Measurements from ENCODE around the gene ZNF540.
A peak's percentile ranks its signal among the peaks of the same experiment; 100 is the strongest.

ZNF540 gene

DNA sequence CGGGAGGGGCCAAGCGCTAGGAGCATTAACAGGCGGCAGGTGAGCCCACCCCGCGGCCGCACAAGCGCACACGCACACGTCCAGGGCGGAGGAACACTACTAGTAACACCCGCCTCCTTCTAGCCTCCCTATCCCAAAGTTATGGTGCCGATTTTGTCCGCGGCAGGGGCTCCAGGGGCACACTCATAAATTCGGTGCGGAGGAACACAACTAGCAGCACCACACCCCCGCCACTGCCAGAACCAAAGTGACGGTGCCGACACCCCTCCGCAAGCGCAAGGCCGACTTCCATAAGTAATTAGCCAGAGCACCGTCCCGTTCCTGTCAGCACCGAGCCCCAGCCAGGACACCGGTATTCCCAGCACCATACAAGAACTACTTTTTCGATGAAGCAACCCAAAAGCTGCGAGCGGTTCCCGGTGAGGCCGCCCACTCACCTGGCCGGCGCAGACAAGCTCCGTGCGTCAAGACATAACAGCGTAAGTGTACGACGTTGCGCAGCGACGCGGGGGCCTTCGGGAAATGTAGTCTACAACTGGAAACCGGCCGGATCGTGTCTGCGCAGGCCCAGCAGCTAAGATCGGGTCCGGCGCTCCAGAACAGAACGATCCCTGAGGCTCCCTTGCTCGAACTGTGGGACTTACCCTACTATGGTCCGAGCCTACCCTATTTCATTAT is at the start of gene ZNF540, which contains the start of gene ZNF571:
Gene ZNF540 (plus strand): TSS at position 573 of the 678 bp plus-strand sequence. CDS start 3,572 bp downstream, outside the sequence.
Gene ZNF571 (minus strand): TSS at position 489 of the 678 bp plus-strand sequence. CDS start 8,116 bp downstream, outside the sequence.
- H3K27ac ChIP-seq: no peak within 1 kb of the TSS
- no peaks in the 10 kb centered on the region for H3K36me3 ChIP-seq (ENCODE audit: insufficient read depth, low read length)
- TF ChIP-seq FOXP2 (optimal IDR thresholded peaks at IDR 0.05; ENCODE audit: control extremely low read depth, extremely low read length, insufficient read depth) (no peak), POLR2AphosphoS5 (IDR thresholded peaks at IDR 0.05; ENCODE audit: borderline replicate concordance, low read depth, low read length) (peak; percentile 84)
- 0 out of 2 replicates have a peak, but pooled peaks cover under 1% of the 10 kb centered on the region for H3K9me3 ChIP-seq (ENCODE audit: low read depth, low read length)
- peak within 1 kb of the TSS; percentile 73 for H3K9ac ChIP-seq (ENCODE audit: insufficient read length)
- peak; percentile 52 for DNase-seq (ENCODE audit: low read depth, low spot score)
- H3K4me3 ChIP-seq: peak within 1 kb of the TSS; percentile 94

DNA sequence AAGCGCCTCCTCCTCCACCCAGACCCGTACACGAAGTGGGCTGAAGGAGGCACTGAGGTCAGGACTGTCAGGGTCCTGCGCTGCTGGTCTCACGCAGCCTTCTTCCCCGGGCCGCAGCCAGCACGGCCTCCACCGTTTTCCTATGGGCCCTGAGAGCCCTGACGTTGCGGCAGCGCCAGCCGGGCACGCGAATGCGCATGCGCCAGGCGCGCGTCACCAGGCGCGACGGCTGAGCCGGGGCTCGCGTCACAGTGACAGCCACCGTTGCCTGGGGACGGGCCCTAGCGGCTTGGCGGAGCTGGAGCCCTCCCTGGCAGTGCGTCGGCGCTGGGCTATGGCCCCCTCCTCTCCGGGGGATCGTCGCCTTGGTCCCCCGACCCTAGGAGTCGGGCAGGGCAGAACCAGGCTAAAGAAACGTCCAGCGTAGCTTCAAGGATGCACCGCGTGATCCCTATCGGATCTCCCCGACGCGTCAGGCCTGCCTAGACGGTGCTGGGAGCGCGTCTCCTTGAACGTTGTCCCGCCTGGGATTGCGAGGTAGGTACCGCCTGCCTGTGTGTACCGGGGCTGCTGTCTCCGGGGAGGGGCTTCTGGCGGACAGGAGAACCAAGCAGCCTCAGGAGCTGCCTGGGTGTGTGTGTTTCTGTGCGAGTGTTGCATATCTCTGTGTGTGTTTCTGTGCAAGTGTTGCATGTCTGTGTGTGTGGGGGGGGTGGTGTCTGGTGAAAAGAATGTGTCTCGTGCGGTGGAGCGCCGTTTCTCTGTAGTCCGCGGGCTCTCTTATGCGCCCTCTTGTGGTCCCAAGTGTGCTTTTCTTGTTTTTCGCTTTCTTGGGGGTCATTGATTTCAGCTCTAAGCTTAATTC is 43.3 kb upstream of the ZNF540 start:
- no peak overlapping the region for H3K9ac ChIP-seq (ENCODE audit: insufficient read length)
- DNase-seq (ENCODE audit: low read depth, low spot score): no peak
- H3K4me3 ChIP-seq: no peak overlapping the region
- no peak for TF ChIP-seq POLR2AphosphoS5 (IDR thresholded peaks at IDR 0.05; ENCODE audit: borderline replicate concordance, low read depth, low read length)
- TF ChIP-seq EZH2 (IDR thresholded peaks at IDR 0.05): no peak
- no peak for TF ChIP-seq FOXP2 (optimal IDR thresholded peaks at IDR 0.05; ENCODE audit: control extremely low read depth, extremely low read length, insufficient read depth)
- no peak overlapping the region for H3K27ac ChIP-seq
- peaks cover 3% of the 10 kb centered on the region; the same call in 1 of the 2 replicates for H3K9me3 ChIP-seq (ENCODE audit: low read depth, low read length)
- H3K36me3 ChIP-seq (ENCODE audit: insufficient read depth, low read length): no peaks in the 10 kb centered on the region

DNA sequence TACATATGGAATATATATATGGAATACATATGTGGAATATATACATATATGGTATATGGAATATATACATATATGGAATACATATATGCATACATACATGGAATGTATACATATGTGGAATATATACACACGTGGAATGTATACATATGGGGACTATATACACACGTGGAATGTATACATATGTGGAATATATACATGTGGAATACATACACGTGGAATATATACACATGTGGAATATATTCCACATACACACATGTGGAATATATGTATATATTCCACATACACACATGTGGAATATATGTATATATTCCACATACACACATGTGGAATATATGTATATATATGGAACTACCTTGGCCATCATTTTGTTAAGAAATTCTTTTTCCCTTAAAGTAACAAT is 31.2 kb upstream of the ZNF540 start:
- Histone ChIP-seq H3K9ac (ENCODE audit: insufficient read length) (no peak overlapping the region), H3K36me3 (ENCODE audit: insufficient read depth, low read length) (no peaks in the 10 kb centered on the region), H3K27ac (no peak overlapping the region), H3K9me3 (ENCODE audit: low read depth, low read length) (peaks cover 11% of the 10 kb centered on the region; the same call in 1 of the 2 replicates), H3K4me3 (no peak overlapping the region)
- TF ChIP-seq EZH2 (IDR thresholded peaks at IDR 0.05): no peak
- TF ChIP-seq POLR2AphosphoS5 (IDR thresholded peaks at IDR 0.05; ENCODE audit: borderline replicate concordance, low read depth, low read length): no peak
- TF ChIP-seq FOXP2 (optimal IDR thresholded peaks at IDR 0.05; ENCODE audit: control extremely low read depth, extremely low read length, insufficient read depth): no peak
- DNase-seq (ENCODE audit: low read depth, low spot score): no peak

DNA sequence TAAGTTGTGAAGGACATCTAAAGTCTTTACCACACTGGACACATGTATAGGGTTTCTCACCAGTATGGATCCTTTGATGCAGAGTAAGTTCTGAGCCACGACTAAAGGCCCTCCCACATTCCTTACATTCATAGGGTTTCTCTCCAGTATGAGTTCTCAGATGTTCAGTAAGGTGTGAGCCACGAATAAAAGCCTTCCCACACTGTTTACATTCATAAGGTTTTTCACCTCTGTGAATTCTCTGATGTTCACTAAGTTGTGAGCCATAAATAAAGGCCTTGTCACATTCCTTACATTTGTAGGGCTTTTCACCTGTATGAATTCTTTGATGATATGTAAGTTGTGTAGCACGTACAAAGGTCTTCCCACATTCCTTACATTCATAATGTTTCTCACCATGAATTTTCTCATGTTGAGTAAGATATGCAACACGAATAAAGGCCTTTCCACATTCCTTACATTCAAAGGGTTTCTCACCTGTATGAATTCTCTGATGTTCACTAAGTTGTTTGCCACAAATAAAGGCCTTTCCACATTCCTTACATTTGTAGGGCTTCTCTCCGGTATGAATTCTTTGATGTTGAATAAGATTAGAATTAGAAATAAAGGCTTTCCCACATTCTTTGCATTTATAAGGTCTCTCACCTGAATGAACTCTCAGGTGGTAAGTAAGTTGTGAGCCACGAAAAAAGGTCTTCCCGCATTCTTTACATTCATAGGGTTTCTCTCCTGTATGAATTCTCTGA is 29.9 kb upstream of the ZNF540 start:
- H3K27ac ChIP-seq: no peak overlapping the region
- TF ChIP-seq FOXP2 (optimal IDR thresholded peaks at IDR 0.05; ENCODE audit: control extremely low read depth, extremely low read length, insufficient read depth) (no peak), EZH2 (IDR thresholded peaks at IDR 0.05) (no peak), POLR2AphosphoS5 (IDR thresholded peaks at IDR 0.05; ENCODE audit: borderline replicate concordance, low read depth, low read length) (no peak)
- H3K4me3 ChIP-seq: no peak overlapping the region
- H3K36me3 ChIP-seq (ENCODE audit: insufficient read depth, low read length): no peaks in the 10 kb centered on the region
- DNase-seq (ENCODE audit: low read depth, low spot score): no peak
- H3K9ac ChIP-seq (ENCODE audit: insufficient read length): no peak overlapping the region
- peaks cover 10% of the 10 kb centered on the region; the same call in 1 of the 2 replicates for H3K9me3 ChIP-seq (ENCODE audit: low read depth, low read length)

DNA sequence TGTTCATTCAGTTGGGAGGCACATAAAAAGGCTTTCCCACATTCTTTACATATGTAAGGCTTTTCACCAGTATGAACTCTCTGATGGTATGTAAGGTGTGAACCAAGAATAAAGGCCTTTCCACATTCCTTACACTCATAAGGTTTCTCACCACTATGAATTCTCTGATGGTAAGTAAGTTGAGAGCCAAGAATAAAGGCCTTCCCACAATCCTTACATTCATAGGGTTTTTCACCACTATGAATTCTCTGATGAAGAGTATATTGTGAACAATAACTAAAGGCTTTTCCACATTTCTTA is 29.4 kb upstream of the ZNF540 start:
- H3K27ac ChIP-seq: no peak overlapping the region
- no peak overlapping the region for H3K4me3 ChIP-seq
- no peak overlapping the region for H3K9ac ChIP-seq (ENCODE audit: insufficient read length)
- no peak for DNase-seq (ENCODE audit: low read depth, low spot score)
- no peaks in the 10 kb centered on the region for H3K36me3 ChIP-seq (ENCODE audit: insufficient read depth, low read length)
- TF ChIP-seq FOXP2 (optimal IDR thresholded peaks at IDR 0.05; ENCODE audit: control extremely low read depth, extremely low read length, insufficient read depth) (no peak), POLR2AphosphoS5 (IDR thresholded peaks at IDR 0.05; ENCODE audit: borderline replicate concordance, low read depth, low read length) (no peak), EZH2 (IDR thresholded peaks at IDR 0.05) (no peak)
- H3K9me3 ChIP-seq (ENCODE audit: low read depth, low read length): peaks cover 13% of the 10 kb centered on the region; the same call in 1 of the 2 replicates

DNA sequence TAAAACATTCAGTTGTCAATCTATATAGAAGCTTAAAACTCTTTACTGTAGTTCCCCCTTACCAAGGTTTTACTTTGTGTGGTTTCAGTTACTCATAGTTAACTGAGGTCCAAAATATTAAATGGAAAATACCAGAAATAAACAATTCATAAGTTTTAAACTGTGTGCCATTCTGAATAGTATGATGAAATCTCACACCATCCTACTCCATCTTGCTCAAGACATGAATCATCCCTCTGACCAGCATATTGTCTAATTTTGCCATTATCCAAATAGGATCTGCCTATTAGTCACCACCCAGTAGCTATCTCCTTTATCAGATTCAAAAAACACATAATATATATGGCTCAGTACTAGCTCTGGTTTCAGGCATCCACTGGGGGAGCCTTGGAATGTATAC is 22.5 kb upstream of the ZNF540 start:
- Histone ChIP-seq H3K27ac (no peak overlapping the region), H3K4me3 (no peak overlapping the region), H3K36me3 (ENCODE audit: insufficient read depth, low read length) (no peaks in the 10 kb centered on the region), H3K9me3 (ENCODE audit: low read depth, low read length) (peaks cover 19% of the 10 kb centered on the region; the same call in 1 of the 2 replicates), H3K9ac (ENCODE audit: insufficient read length) (no peak overlapping the region)
- no peak for DNase-seq (ENCODE audit: low read depth, low spot score)
- no peak for TF ChIP-seq POLR2AphosphoS5 (IDR thresholded peaks at IDR 0.05; ENCODE audit: borderline replicate concordance, low read depth, low read length)
- TF ChIP-seq FOXP2 (optimal IDR thresholded peaks at IDR 0.05; ENCODE audit: control extremely low read depth, extremely low read length, insufficient read depth): no peak
- TF ChIP-seq EZH2 (IDR thresholded peaks at IDR 0.05): no peak

DNA sequence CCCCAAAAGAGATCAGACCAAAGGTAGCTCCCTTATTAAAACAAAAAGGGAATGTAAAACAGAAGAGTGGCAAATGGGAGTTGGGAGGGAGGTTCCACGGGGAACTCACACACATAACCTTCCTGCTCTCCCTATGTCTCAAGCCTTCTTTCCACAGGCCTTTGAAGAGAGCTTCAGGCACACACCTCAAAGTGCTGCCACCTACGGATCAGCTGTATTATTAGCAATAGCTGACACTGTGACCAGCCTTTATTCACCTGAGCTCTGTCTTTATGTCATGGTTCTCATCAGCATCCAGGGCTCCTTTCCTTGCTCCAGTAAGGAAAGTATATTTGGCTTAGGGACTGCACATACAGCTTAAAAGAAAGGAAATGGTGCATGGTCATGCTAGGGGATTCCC is 11.3 kb upstream of the ZNF540 start:
- DNase-seq (ENCODE audit: low read depth, low spot score): no peak
- Histone ChIP-seq H3K9ac (ENCODE audit: insufficient read length) (no peak overlapping the region), H3K9me3 (ENCODE audit: low read depth, low read length) (peaks cover 2% of the 10 kb centered on the region), H3K27ac (no peak overlapping the region), H3K36me3 (ENCODE audit: insufficient read depth, low read length) (peaks cover 23% of the 10 kb centered on the region), H3K4me3 (no peak overlapping the region)
- TF ChIP-seq POLR2AphosphoS5 (IDR thresholded peaks at IDR 0.05; ENCODE audit: borderline replicate concordance, low read depth, low read length) (no peak), FOXP2 (optimal IDR thresholded peaks at IDR 0.05; ENCODE audit: control extremely low read depth, extremely low read length, insufficient read depth) (no peak), EZH2 (IDR thresholded peaks at IDR 0.05) (no peak)

DNA sequence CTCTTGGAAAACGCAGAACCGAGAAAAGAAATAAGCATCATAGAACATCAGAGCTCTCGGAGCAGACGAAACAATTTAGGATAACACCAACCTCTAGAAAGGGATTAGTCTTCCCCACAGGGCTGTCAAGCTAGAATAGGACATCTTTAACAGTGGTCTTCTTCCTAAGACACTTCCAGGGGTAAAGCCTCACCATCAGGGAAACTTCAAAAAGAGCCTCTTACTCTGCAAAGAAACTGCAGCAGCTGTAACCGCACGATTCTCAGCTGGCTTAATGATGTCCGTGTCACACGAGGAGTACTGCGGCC is 726 bp upstream of the ZNF540 start:
- TF ChIP-seq FOXP2 (optimal IDR thresholded peaks at IDR 0.05; ENCODE audit: control extremely low read depth, extremely low read length, insufficient read depth) (no peak), EZH2 (IDR thresholded peaks at IDR 0.05) (no peak), POLR2AphosphoS5 (IDR thresholded peaks at IDR 0.05; ENCODE audit: borderline replicate concordance, low read depth, low read length) (no peak)
- Histone ChIP-seq H3K9me3 (ENCODE audit: low read depth, low read length) (0 out of 2 replicates have a peak, but pooled peaks cover 4% of the 10 kb centered on the region), H3K27ac (no peak overlapping the region), H3K36me3 (ENCODE audit: insufficient read depth, low read length) (no peaks in the 10 kb centered on the region), H3K9ac (ENCODE audit: insufficient read length) (peak overlapping the region; percentile 73), H3K4me3 (peak overlapping the region; percentile 94)
- DNase-seq (ENCODE audit: low read depth, low spot score): no peak

Measured in SK-N-MC (cell line).